SK-N-SH treated with all-trans-retinoic acid at 6 μM for 48 hours (cell line): ENCODE results near the gene COL4A2.

Experiments used
- OSR1 ChIP-seq: fragments of 250-450 bp; sonication (Bioruptor Pico); IDR thresholded peaks from 2 replicates; pipeline ENCODE4 v1.8.0; 2022; ENCODE audit warnings: moderate library complexity, mild to moderate bottlenecking, inconsistent platforms
- PATZ1 ChIP-seq: fragments of 250-450 bp; sonication (Bioruptor Pico); IDR thresholded peaks from 2 replicates; pipeline ENCODE4 v1.8.0; 2020; ENCODE audit warnings: mild to moderate bottlenecking, moderate library complexity, borderline replicate concordance
- POU6F1 ChIP-seq: fragments of 250-450 bp; sonication (Bioruptor Pico); IDR thresholded peaks from 2 replicates; pipeline ENCODE4 v1.8.0; 2021; ENCODE audit warnings: low read depth, mild to moderate bottlenecking, moderate library complexity, borderline replicate concordance
- TCF4 ChIP-seq: fragments of 250-450 bp; sonication (Bioruptor Pico); IDR thresholded peaks from 2 replicates; pipeline ENCODE4 v1.8.0; 2021; ENCODE audit warnings: mild to moderate bottlenecking, moderate library complexity, borderline replicate concordance

GRCh38 chr13:110516500-110516899, 209.4 kb downstream of the COL4A2 start:
- TF ChIP-seq POU6F1 (CRISPR knock-in tag) (no peak), TCF4 (no peak), OSR1 (no peak), PATZ1 (no peak)
